ENCODE data around the gene EMCN.
"Not testable (repeated sequence)": the region's sequence is repeated elsewhere in the genome, so short reads cannot be mapped to it uniquely, and the experiment has no call there.

EMCN gene

GRCh38 chr4:100379583-100380105, 138.2 kb downstream of the EMCN start:
- DNase-seq (ENCODE audit: low spot score), result no peak

- DNase-seq (ENCODE audit: low spot score), result no peak
Observed at GRCh38 chr4:100372432-100372831, 145.4 kb downstream of the EMCN start.

GRCh38 chr4:100369871-100370270, 148.0 kb downstream of the EMCN start:
- DNase-seq (ENCODE audit: low spot score), result no peak

- DNase-seq (ENCODE audit: low spot score), result no peak
Observed at GRCh38 chr4:100367451-100367850, 150.4 kb downstream of the EMCN start.

GRCh38 chr4:100366213-100366612, 151.6 kb downstream of the EMCN start:
- no peak for DNase-seq (ENCODE audit: low spot score)

- DNase-seq (ENCODE audit: low spot score), result no peak
Observed at GRCh38 chr4:100362366-100362765, 155.5 kb downstream of the EMCN start.

GRCh38 chr4:100361336-100361735, 156.5 kb downstream of the EMCN start:
- no peak for DNase-seq (ENCODE audit: low spot score)

- DNase-seq (ENCODE audit: low spot score), result no peak
Observed at GRCh38 chr4:100360211-100360610, 157.6 kb downstream of the EMCN start.

GRCh38 chr4:100359441-100359840, 158.4 kb downstream of the EMCN start:
- DNase-seq (ENCODE audit: low spot score), result no peak

GRCh38 chr4:100357542-100357941, 160.3 kb downstream of the EMCN start:
- DNase-seq (ENCODE audit: low spot score), result no peak

GRCh38 chr4:100356172-100356571, 161.7 kb downstream of the EMCN start:
- DNase-seq (ENCODE audit: low spot score), result no peak

GRCh38 chr4:100352352-100352751, 165.5 kb downstream of the EMCN start:
- DNase-seq (ENCODE audit: low spot score), result not testable (repeated sequence)

GRCh38 chr4:100348473-100348872, 169.3 kb downstream of the EMCN start:
- DNase-seq (ENCODE audit: low spot score), result no peak

- DNase-seq (ENCODE audit: low spot score), result no peak
Observed at GRCh38 chr4:100347241-100347640, 170.6 kb downstream of the EMCN start.

GRCh38 chr4:100345585-100345984, 172.2 kb downstream of the EMCN start:
- DNase-seq (ENCODE audit: low spot score), result no peak

All from globus pallidus (tissue), 1 donor.